ENCODE measurements around the gene WDR86.

WDR86 gene

GRCh38 chr7:151406051-151406875 is 3.6 kb downstream of the WDR86 start:
- DNase-seq: no peak

GRCh38 chr7:151405588-151405987 is 4.2 kb downstream of the WDR86 start:
- DNase-seq: no peak

- DNase-seq: no peak
These were observed 4.8 kb downstream of the WDR86 start for GRCh38 chr7:151405056-151405455.

GRCh38 chr7:151404216-151405011 is 5.4 kb downstream of the WDR86 start:
- DNase-seq: no peak

GRCh38 chr7:151403764-151404163 is 6.1 kb downstream of the WDR86 start:
- DNase-seq: no peak

- no peak for DNase-seq
These were observed 7.6 kb downstream of the WDR86 start for GRCh38 chr7:151402029-151402835.

- DNase-seq: no peak
These were observed 9.1 kb downstream of the WDR86 start for GRCh38 chr7:151400626-151401315.

- DNase-seq: no peak
These were observed 9.9 kb downstream of the WDR86 start for GRCh38 chr7:151399906-151400305.

GRCh38 chr7:151399305-151399601 is 10.6 kb downstream of the WDR86 start:
- no peak for DNase-seq

GRCh38 chr7:151398446-151399304 is 11.2 kb downstream of the WDR86 start:
- no peak for DNase-seq

GRCh38 chr7:151397026-151397425 is 12.8 kb downstream of the WDR86 start:
- DNase-seq: no peak

GRCh38 chr7:151396328-151396970 is 13.4 kb downstream of the WDR86 start:
- DNase-seq: no peak

GRCh38 chr7:151395036-151395367 is 14.8 kb downstream of the WDR86 start:
- DNase-seq: no peak

- DNase-seq: no peak
These were observed 15.5 kb downstream of the WDR86 start for GRCh38 chr7:151394076-151395035.

GRCh38 chr7:151393031-151393977 is 16.5 kb downstream of the WDR86 start:
- DNase-seq: no peak

- DNase-seq: no peak
These were observed 17.4 kb downstream of the WDR86 start for GRCh38 chr7:151392426-151392825.

- no peak for DNase-seq
These were observed 17.8 kb downstream of the WDR86 start for GRCh38 chr7:151392002-151392401.

- DNase-seq: no peak
These were observed 18.5 kb downstream of the WDR86 start for GRCh38 chr7:151391358-151391730.

All from NCI-H187 (cell line).